HG03039 (cell line): ENCODE results near the gene OR5K3.
A peak's percentile ranks its signal among the peaks of the same experiment; 100 is the strongest.
"Not testable (repeated sequence)": the region's sequence is repeated elsewhere in the genome, so short reads cannot be mapped to it uniquely, and the experiment has no call there.

Experiments
- ATAC-seq: cut with Tn5 transposase; IDR thresholded peaks from one replicate; pipeline ENCODE4 v1.9.1; 2021; ENCODE audit warnings: mild to moderate bottlenecking, moderate library complexity; ENCODE audit not compliant: unreplicated experiment

OR5K3 gene, protein sequence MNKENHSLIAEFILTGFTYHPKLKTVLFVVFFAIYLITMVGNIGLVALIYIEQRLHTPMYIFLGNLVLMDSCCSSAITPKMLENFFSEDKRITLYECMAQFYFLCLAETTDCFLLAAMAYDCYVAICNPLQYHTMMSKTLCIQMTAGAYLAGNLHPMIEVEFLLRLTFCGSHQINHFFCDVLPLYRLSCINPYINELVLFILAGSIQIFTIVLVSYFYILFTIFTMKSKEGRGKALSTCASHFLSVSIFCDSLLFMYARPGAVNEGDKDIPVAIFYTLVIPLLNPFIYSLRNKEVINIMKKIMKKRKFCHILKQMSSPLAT

DNA sequence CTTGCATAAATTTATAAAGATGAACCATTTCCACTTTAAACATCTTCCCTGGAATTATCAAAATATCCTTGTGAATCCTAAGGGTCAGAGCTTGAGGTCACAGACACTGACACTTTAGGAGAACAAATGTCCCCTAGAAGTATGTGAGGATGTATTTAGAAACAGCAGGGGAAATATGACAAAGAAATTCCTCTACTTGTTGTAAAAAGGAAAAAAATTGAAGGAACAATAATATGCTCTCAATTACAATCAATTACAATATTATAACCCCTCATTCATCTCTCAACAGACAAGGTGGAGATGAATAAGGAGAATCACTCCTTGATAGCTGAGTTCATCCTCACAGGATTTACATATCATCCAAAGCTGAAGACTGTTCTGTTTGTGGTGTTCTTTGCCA lies at the start of gene OR5K3:
Gene OR5K3, plus strand, starts transcription at position 301 of the 400 bp plus-strand sequence. Its CDS starts 0 bp downstream, at position 301.
- no peak for ATAC-seq

DNA sequence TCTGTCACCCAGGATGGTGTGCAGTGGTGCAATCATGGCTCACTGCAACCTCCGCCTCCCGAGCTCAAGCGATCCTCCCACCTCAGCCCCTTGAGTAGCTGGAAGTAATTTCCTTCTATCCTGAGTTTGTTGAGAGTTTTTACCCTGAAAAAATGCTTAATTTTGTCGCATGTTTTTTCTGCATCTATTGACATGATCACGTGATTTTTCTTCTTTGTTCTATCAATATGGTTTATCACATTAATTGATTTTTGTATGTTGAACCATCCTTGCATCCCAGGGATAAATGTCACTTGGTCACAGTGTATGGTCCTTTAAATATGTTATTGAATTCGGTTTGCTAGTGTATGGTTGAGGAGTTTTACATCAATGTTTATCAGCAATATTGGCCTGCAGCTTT lies 48.7 kb upstream of the OR5K3 start:
- no peak for ATAC-seq

DNA sequence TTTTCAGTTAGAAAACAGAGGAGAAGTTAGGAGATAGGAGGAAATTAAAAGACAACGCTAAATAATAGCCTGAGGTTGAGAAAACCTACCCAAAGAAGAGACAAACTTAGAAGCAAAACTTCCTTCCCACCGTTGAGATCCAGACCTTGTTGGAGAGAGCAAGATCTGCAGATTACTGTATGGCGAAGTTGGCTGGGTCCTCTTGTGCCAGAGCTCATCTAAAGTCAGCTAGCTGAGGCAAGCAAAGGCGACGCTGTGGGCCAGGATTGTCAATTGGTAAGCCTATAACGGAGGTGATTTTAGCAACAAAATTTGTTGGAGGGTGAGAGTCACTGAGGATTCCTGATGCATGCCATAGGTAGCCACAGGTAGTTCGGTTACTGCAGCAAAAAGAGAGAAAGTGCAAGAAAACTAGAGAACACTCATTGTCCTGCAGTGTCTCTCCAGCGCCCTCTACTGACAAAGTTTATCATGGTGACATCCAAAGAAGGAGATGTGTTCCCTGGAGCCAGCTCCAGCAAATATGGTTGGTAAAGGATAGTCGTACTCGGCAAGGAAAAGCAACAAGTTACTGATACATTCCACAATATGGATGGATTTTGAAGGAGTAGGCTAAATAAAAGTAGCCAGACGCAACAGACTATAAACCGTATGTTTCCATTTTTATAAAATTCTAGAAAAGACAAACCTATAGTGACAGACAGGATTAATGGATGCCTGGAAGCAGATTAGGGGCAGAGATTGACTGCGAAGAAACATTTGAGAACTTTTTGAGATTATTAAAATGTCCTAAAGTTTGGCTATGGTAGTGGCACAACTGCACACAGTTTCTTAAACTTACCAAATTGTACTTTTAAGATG lies 46.6 kb upstream of the OR5K3 start:
- ATAC-seq, result peak; percentile 55

DNA sequence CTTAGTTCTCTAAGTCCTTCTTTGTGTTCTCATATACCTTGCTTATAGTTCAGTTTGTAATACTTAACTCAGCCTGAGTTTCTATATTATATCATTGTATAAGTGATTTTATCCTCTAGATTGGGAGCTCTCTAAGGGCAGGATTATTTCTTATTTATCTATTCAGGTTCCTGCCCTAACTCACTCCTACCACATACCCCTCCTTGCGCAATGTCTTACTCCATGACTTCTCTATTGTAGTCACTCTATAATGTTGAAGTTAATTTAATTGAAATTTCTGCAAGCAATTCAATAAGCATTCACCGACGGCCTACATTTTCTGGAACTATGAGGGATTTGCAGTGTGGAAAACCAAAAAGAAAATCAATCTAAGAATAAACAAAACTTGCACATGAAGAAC lies 40.4 kb upstream of the OR5K3 start:
- ATAC-seq, result no peak

DNA sequence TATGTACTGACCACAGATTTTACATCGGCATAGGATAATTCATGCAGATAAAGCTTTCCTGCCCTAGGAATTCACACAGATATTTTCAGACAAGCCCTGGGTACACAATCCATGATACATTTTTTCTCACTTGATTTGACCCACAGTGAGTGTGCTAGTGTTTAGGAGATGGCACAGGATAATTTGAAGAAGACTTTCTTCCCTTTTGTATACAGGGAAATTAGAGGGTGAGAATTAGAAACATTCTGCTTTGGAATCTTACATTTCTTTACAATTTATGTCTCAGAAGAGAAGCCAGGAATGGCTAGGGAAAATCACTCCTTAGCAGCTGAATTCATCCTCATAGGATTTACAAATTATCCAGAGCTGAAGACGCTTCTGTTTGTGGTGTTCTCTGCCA lies 36.9 kb upstream of the OR5K3 start, which contains the start of gene OR5K4:
Gene OR5K4, plus strand, starts transcription at position 301 of the 400 bp plus-strand sequence. Its CDS starts 0 bp downstream, at position 301.
- no peak for ATAC-seq

DNA sequence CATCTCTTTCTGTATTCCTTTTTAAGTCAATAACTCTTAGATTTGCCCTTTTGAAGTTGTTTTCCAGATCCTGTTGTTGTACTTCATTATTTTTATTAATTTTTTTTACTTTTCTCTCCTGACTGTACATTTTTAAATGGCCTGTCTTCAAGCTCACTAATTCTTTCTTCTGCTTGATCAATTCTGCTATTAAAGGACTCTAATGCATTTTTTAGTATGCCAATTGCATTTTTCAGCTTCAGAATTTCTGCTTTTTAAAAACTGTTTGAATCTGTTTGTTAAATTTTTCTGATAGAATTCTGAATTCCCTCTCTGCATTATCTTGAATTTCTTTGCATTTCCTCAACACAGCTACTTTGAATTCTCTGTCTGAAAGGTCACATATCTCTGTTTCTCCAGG lies 31.2 kb upstream of the OR5K3 start:
- ATAC-seq, result no peak

DNA sequence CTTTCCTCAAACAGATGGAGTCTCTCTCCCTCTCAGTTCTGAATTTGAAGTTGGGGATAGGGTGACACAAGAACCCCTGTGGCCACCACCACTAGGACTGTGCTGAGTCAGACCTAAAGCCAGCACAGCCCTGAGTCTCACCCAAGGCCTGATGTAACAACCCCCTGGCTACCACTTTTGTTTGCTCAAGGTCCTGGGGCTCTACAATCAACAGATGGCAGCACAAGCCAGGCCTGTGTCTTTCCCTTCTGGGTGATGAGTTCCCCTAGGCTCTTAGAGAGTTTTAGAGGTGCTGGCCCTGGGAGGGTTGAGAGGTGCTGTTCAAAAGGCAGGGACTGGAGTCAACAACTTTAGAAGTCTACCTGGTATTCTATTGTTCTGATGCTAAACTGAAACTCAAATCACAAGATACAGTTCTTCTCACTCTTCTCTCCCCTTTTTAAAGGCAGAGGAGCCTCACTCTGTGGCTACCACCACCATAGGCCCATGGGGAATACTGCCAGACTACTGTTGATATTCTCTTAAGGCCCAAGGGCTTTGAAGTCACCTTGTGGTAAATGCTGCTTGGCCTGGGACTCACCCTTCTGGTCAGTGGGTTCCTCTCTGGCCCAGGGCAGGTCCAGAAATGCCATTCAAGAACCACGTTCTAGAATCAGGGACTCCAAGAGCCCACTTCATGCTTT lies 30.3 kb upstream of the OR5K3 start:
- peak; percentile 80 for ATAC-seq

DNA sequence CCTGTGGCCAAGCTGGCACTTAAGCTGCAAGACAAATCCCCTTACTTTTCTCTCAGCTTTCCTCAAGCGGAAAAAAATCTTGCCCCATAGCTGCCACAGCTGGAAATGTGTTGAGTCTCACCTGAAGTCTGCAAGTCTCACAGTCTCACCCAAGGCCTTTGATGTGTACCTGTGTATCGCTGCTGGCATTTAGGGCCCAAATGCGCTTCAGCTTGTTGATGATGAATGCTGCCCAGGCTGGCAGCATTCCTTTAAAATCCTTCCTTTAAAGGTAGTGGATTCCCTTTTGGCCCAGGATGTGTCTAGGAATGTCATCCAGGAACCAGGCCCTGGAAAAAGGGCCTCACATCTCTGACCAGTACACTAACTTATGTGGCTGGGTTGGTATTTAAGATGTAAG lies 29.8 kb upstream of the OR5K3 start:
- ATAC-seq, result no peak

DNA sequence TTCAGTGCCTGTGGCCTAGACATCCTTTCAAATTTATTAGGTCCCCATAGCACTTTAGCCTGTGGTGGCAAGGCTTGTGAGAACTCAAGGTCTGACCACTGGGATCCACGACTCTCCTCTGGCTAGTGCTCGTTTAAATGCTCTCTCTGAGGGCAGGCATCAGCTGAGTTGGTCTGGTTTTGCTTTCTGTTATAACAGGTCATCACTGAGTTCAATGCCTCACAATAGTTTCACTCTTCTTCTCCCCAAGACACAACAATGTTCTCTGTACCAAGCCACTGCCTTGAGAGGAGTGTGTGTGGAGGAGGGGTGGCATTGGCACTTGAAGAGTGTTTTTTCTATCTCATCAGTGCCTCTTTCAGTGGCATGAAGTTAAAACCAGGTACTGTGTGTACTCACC lies 29.2 kb upstream of the OR5K3 start:
- peak; percentile 65 for ATAC-seq

DNA sequence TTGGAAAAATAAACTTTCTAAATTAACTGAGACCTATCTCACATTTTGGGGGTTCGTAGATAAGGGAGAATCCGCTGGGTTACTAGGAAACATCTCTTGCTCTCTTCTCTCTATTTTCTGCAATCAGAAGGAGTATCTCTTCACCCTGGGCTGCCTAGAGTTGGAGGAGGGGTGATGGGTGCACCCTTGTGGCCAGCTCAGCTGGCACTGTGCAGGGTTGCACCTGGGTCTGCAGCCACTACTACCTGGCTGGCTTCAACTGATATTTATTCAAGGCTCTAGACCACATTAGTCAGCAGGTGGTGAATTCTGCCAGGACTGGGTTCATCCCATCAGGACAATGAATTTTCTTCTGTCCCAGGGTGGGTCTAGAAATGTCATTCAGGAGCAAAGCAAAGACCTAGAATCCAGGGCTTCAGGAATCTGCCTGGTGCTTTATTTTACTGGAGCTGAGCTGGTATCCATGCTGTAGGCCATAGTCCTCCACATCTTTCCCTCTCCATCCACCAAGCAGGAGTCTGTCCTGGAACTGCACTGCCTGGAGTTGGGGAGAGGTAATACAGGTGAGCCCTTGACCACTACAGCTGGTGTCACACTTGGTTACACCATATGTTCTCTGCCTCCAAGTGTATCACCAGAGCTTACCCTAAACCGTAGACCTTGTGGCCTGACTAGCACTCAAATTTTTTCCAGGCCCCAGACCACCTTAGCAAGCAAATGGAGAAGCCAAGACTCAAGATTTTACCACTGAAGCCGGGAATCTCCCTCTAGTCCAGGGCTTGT lies 22.8 kb upstream of the OR5K3 start:
- no peak for ATAC-seq

DNA sequence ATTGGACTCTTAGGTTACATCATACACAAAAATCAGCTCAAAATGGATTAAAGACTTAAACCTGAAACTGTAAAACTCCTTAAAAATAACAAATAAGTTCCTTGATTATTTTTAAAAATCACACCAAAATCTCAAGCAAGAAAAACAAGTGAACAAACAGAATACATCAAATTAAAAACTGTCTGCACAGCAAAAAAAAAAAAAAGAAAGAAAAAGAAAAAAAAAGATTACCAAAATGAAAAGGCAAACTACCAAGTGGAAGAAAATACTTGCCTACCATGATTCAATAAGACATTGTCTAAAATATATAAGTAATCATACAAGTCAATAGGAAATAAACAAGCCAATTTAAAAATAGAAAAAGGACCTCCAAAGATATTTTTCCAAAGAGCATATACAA lies 19.3 kb upstream of the OR5K3 start:
- no peak for ATAC-seq

DNA sequence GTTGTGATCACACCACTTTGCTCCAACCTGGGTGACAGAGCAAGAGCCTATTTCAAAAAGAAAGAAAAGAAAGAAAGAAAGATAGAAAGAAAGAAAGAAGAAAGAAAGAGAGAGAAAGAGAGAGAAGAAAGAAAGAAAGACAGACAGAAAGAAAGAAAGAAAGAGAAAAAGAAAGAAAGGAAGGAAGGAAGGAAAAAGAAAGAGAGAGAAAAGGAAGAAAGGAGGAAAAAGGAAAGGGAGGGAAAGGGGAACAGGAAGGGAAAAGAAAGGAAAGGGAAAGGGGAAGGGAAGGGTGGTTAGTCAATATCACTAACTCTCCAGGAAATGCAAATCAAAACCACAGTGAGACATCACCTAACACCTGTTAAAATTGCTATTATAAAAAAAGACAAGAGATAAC lies 18.6 kb upstream of the OR5K3 start:
- no peak for ATAC-seq

DNA sequence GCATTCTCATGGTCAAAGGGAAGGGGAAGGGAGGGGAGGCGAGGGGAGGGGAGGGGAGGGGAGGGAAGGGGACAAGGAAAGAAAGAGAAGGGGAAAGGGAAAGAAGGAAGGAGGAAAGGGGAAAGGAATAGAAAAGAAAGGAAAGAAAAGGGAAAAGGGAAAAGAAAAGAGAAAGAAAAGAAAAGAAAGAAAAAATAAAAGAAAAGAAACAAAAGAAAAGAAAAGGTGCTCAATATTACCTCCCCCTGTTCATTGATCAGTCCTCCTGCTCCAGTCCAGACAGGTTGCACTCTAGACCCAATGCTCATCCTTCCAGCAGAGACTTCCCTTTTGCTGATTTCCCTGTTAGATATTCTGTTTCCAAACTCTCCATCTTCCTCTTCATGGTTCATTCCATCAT lies 18.0 kb upstream of the OR5K3 start:
- ATAC-seq, result no peak

DNA sequence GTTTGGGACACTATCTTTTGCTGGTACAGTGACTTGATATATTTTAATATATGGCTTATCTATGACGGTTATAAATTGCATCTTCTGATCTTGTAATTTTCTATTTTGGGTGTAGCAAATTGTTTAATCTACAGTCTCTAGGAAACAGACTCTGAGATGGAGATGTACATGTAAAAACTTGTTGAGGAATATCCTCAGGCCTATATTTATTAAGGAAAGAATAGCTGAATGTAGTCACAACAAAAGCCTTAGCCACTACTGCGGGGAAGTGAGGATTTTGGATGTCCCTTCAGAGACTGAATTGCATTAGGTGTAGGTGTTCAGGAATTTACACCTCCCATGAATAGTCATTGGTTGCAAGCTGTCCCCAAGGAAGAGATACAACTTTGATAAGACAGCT lies 13.8 kb upstream of the OR5K3 start:
- ATAC-seq, result no peak

DNA sequence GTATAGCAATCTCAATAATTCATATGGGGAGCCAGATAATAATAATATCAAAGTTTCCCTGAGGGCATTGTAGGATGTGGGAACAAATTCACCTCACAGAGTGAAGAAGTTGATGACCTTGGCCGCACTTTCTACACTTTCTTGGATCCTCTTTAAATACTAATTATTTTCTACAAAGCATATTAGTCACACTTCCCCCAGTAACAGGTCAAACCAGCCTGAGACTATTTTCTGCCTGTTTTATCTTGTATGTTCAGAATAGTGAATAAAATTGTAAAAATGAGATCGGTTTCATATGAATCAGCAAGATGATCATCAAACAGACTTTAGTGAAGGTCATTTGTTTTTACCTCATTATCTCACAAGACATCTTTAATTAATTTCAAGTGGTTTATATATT lies 2.3 kb upstream of the OR5K3 start:
- ATAC-seq, result no peak

DNA sequence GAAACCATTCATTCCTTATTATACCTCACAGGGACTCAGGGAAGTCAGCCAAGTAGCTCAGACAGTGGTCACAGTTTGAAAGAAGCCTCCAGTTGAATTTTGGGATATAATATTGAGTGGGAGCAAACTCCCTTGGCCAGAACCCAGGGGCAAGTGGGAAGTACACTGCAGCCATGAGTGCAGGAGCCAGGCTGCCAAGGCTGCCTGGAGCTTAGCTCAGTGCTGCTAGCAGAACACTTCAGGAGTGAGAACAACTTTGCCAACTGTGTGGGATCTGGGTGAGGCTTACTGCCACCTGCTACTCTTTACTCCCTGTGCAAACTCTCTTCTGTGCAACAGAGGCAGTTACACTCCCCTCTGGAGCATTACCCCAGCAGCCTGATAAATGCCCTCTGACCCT lies 4.6 kb downstream of the OR5K3 start:
- no peak for ATAC-seq

DNA sequence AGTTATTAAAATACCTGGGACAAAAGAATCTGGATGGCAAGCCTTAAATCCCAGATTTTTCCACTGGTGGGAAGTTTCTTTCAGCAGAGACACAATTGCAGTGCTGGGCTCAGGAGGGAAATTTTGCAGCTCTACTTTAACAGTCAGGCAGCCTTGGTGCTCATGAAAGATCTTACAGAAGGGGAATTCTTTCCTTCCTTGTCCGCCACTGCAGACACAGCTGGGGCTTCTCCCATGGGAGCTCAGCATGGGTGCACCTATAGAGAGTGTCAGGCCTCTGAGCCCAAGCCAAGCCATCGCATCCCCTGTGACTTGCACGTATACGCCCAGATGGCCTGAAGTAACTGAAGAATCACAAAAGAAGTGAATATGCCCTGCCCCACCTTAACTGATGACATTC lies 6.0 kb downstream of the OR5K3 start:
- ATAC-seq, result not testable (repeated sequence)

DNA sequence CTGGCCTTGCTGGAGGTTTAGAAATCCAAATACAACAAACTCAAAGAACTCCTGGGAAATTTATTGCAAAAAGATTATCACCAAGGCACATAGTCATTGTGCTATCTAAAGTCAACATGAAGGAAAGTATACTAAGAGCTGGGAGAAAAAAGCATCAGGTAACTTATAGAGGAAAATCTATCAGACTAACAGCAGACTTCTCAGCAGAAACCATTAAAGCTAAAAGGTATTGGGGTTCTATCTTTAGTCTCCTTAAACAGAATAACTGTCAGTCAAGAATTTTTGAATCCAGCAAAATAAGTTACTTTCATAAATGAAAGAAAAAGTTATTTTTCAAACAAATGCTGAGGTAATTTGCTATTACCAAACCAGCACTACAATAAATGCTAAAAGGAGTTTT lies 8.0 kb downstream of the OR5K3 start:
- ATAC-seq, result no peak

DNA sequence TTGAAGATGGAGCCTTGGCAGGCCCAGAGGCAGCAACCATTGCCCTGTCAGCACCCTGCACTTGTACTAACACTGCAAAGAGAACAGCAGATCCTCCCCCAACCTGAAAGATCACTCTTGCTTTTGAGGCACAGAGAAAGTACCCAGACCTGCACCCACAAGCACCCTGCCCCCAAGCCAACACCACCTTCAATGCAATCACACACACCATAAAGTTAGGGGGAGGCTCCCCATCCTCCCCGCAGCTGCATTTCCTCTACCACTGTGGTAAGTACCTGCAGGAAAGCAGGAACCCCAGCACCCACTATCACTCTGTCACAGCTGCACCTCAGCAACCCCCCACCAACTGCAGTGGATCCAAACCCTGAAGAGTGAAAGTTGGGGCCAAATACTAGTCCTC lies 12.0 kb downstream of the OR5K3 start:
- no peak for ATAC-seq

DNA sequence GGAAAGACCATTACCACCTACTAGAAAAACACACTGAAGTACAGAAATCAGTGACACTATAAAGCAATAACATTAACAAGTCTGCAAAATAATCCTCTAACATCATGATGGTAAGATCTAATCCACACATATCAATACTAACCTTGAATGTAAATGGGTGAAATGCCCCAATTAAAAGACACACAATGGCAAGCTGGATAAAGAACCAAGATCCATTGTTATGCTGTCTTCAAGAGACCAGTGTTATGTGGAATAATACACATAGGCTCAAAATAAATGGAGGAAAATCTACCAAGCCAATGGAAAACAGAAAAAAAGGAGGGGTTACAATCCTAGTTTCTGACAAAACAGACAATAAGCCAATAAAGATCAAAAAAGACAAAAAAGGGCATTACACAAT lies 13.5 kb downstream of the OR5K3 start:
- no peak for ATAC-seq

DNA sequence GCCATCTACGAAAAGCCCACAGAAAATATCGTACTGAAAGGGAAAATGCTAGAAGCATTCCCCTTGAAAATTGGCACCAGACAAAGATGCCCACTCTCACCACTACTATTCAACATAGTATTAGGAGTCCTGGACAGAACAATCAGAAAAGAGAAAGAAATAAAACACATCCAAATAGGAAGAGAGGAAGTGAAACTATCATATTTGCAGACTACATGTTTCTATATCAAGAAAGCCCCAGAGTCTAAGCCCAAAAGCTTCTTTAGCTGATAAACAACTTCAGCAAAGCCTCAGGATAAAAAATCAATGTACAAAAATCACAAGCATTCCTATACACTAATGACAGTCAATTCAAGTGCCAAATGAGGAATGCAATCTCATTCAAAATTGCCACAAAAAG lies 15.6 kb downstream of the OR5K3 start:
- ATAC-seq, result no peak
